Trophoblast cell (in vitro differentiated cells and primary cell): ENCODE results near the gene MS4A18.

Source experiments
- DNase-seq, 2 donors: peaks; one replicate each; pipeline ENCODE4 v3.0.0-alpha.2; 2016
- H2AFZ ChIP-seq: 2 replicates; pipeline ENCODE4 v1.6.1; 2013; ENCODE audit warnings: low read length, moderate library complexity, mild to moderate bottlenecking; ENCODE audit not compliant: insufficient read depth, poor library complexity
- H2AK5ac ChIP-seq: 2 replicates; pipeline ENCODE4 v1.6.1; 2013; ENCODE audit warnings: mild to moderate bottlenecking, low read length
- H2BK120ac ChIP-seq: 2 replicates; pipeline ENCODE4 v1.6.1; 2013; ENCODE audit warnings: low read length, mild to moderate bottlenecking, moderate library complexity; ENCODE audit not compliant: insufficient read depth, poor library complexity
- H2BK12ac ChIP-seq: 2 replicates; pipeline ENCODE4 v1.6.1; 2013; ENCODE audit warnings: mild to moderate bottlenecking, low read length, moderate library complexity
- H2BK5ac ChIP-seq: 2 replicates; pipeline ENCODE4 v1.6.1; 2013; ENCODE audit warnings: low read length, low read depth, moderate library complexity, mild to moderate bottlenecking; ENCODE audit not compliant: poor library complexity
- H3K14ac ChIP-seq: 2 replicates; pipeline ENCODE4 v1.6.1; 2013; ENCODE audit warnings: mild to moderate bottlenecking, low read length
- H3K18ac ChIP-seq: 2 replicates; pipeline ENCODE4 v1.6.1; 2013; ENCODE audit warnings: mild to moderate bottlenecking, low read length
- H3K23ac ChIP-seq: 2 replicates; pipeline ENCODE4 v1.6.1; 2013; ENCODE audit warnings: low read length
- H3K27ac ChIP-seq: 2 replicates; pipeline ENCODE4 v1.5.1; 2013; ENCODE audit warnings: low read depth, mild to moderate bottlenecking, inconsistent platforms, low read length, moderate library complexity
- H3K27me3 ChIP-seq: 2 replicates; pipeline ENCODE4 v1.6.1; 2013; ENCODE audit warnings: inconsistent platforms, mild to moderate bottlenecking, low read length, moderate library complexity; ENCODE audit not compliant: insufficient read depth
- H3K36me3 ChIP-seq, 2 experiments: 1 replicate in 1 of 2; 2 replicates in 1 of 2; pipeline ENCODE4 v1.6.1; 2013; ENCODE audit warnings: low read length in 2 of 2, mild to moderate bottlenecking in 2 of 2, moderate library complexity in 1 of 2; ENCODE audit not compliant: insufficient read depth in 2 of 2, control insufficient read depth in 1 of 2
- H3K4ac ChIP-seq: 2 replicates; pipeline ENCODE4 v1.6.1; 2013; ENCODE audit warnings: low read depth, mild to moderate bottlenecking, low read length, moderate library complexity
- H3K4me1 ChIP-seq, 2 experiments: 1 replicate in 1 of 2; 2 replicates in 1 of 2; pipeline ENCODE4 v1.6.1; 2013; ENCODE audit warnings: low read length in 2 of 2, mild to moderate bottlenecking in 2 of 2, moderate library complexity in 1 of 2; ENCODE audit not compliant: insufficient read depth in 2 of 2, control insufficient read depth in 1 of 2
- H3K4me2 ChIP-seq: 2 replicates; pipeline ENCODE4 v1.6.1; 2013; ENCODE audit warnings: inconsistent platforms, mild to moderate bottlenecking, low read length, moderate library complexity
- H3K4me3 ChIP-seq: 2 replicates; pipeline ENCODE4 v1.5.1; 2013; ENCODE audit warnings: mild to moderate bottlenecking, low read depth, low read length, inconsistent platforms
- H3K79me1 ChIP-seq: one replicate; pipeline ENCODE4 v1.6.1; 2013; ENCODE audit warnings: low read length
- H3K79me2 ChIP-seq: 2 replicates; pipeline ENCODE4 v1.6.1; 2013; ENCODE audit warnings: low read length, mild to moderate bottlenecking; ENCODE audit not compliant: control insufficient read depth, insufficient read depth, poor library complexity
- H3K9ac ChIP-seq: 2 replicates; pipeline ENCODE4 v1.6.1; 2013; ENCODE audit warnings: mild to moderate bottlenecking, low read length
- H3K9me3 ChIP-seq: 2 replicates; pipeline ENCODE4 v1.6.1; 2013; ENCODE audit warnings: low read depth, mild to moderate bottlenecking, control low read depth, inconsistent platforms, low read length; ENCODE audit not compliant: insufficient read depth
- H4K12ac ChIP-seq: 2 replicates; pipeline ENCODE4 v1.6.1; 2013; ENCODE audit warnings: low read depth, mild to moderate bottlenecking, low read length, moderate library complexity
- H4K8ac ChIP-seq: 2 replicates; pipeline ENCODE4 v1.6.1; 2013; ENCODE audit warnings: low read depth, mild to moderate bottlenecking, low read length, moderate library complexity
- H4K91ac ChIP-seq: one replicate; pipeline ENCODE4 v1.6.1; 2013; ENCODE audit warnings: low read depth, mild to moderate bottlenecking, low read length, moderate library complexity
- WGBS: extraction: QIAGEN DNeasy Blood & Tissue Kit; methylation state at CpG from one replicate; pipeline ENCODE4 v1.1.7; 2013; ENCODE audit warnings: missing lambda C conversion rate; ENCODE audit not compliant: insufficient read length, insufficient coverage; ENCODE audit errors: extremely low coverage; 5-methylcytosine and 5-hydroxymethylcytosine counted together

MS4A18 gene

GRCh38 chr11:60771146-60771545 lies 46.6 kb downstream of the MS4A18 start:
- WGBS, result no CpG with 5 or more reads among the region's 4 CpGs
- H2AFZ ChIP-seq, result no peak overlapping the region
- H3K9me3 ChIP-seq, result no peaks in the 10 kb centered on the region
- H3K4me2 ChIP-seq, result no peak overlapping the region
- H4K91ac ChIP-seq, result no peak overlapping the region
- H3K9ac ChIP-seq, result no peak overlapping the region
- no peaks in the 10 kb centered on the region for H3K36me3 ChIP-seq
- no peak overlapping the region for H2BK120ac ChIP-seq
- H3K79me2 ChIP-seq, result no peaks in the 10 kb centered on the region
- peaks cover 5% of the 10 kb centered on the region for H3K79me1 ChIP-seq
- H3K4me3 ChIP-seq, result no peak overlapping the region
- peaks cover 1 to 2% of the 10 kb centered on the region in 2 experiments for H3K4me1 ChIP-seq
- no peak overlapping the region for H4K8ac ChIP-seq
- H2BK12ac ChIP-seq, result no peak overlapping the region
- no peak overlapping the region for H3K23ac ChIP-seq
- no peak for DNase-seq
- H3K4ac ChIP-seq, result no peak overlapping the region
- no peak overlapping the region for H2BK5ac ChIP-seq
- H2AK5ac ChIP-seq, result no peak overlapping the region
- H3K18ac ChIP-seq, result no peak overlapping the region
- no peak overlapping the region for H3K27ac ChIP-seq
- H3K27me3 ChIP-seq, result no peaks in the 10 kb centered on the region
- no peak overlapping the region for H3K14ac ChIP-seq
- no peak overlapping the region for H4K12ac ChIP-seq

GRCh38 chr11:60771879-60772525 lies 47.5 kb downstream of the MS4A18 start:
- Histone ChIP-seq H2BK12ac (no peak overlapping the region), H3K79me2 (no peaks in the 10 kb centered on the region), H4K8ac (no peak overlapping the region), H3K27ac (no peak overlapping the region), H3K9ac (no peak overlapping the region), H3K36me3 (no peaks in the 10 kb centered on the region), H3K4ac (no peak overlapping the region), H3K14ac (no peak overlapping the region), H3K4me2 (no peak overlapping the region), H4K12ac (no peak overlapping the region), H3K23ac (no peak overlapping the region), H2BK120ac (no peak overlapping the region), H4K91ac (no peak overlapping the region), H3K4me1 (peaks cover 4 to 5% of the 10 kb centered on the region in 2 experiments), H3K9me3 (no peaks in the 10 kb centered on the region), H2BK5ac (no peak overlapping the region), H3K79me1 (peaks cover 3% of the 10 kb centered on the region), H2AFZ (no peak overlapping the region), H3K4me3 (no peak overlapping the region), H2AK5ac (no peak overlapping the region), H3K27me3 (no peaks in the 10 kb centered on the region), H3K18ac (no peak overlapping the region)
- DNase-seq, result no peak
- no CpG with 5 or more reads among the region's 16 CpGs for WGBS

GRCh38 chr11:60772666-60773065 lies 48.1 kb downstream of the MS4A18 start:
- no peak overlapping the region for H3K4me3 ChIP-seq
- H4K91ac ChIP-seq, result no peak overlapping the region
- H3K14ac ChIP-seq, result no peak overlapping the region
- no peaks in the 10 kb centered on the region for H3K27me3 ChIP-seq
- no peak overlapping the region for H3K4ac ChIP-seq
- H4K12ac ChIP-seq, result no peak overlapping the region
- no peak for DNase-seq
- H3K18ac ChIP-seq, result no peak overlapping the region
- H2BK120ac ChIP-seq, result no peak overlapping the region
- peaks cover 4 to 6% of the 10 kb centered on the region in 2 experiments for H3K4me1 ChIP-seq
- no peak overlapping the region for H2AFZ ChIP-seq
- H2BK5ac ChIP-seq, result no peak overlapping the region
- no peak overlapping the region for H4K8ac ChIP-seq
- H3K27ac ChIP-seq, result no peak overlapping the region
- no peak overlapping the region for H2BK12ac ChIP-seq
- no peak overlapping the region for H3K23ac ChIP-seq
- no peak overlapping the region for H2AK5ac ChIP-seq
- H3K4me2 ChIP-seq, result no peak overlapping the region
- H3K9me3 ChIP-seq, result no peaks in the 10 kb centered on the region
- H3K79me2 ChIP-seq, result no peaks in the 10 kb centered on the region
- no peaks in the 10 kb centered on the region for H3K36me3 ChIP-seq
- H3K79me1 ChIP-seq, result peaks cover 2% of the 10 kb centered on the region
- H3K9ac ChIP-seq, result no peak overlapping the region
- no CpG with 5 or more reads among the region's 8 CpGs for WGBS

- Histone ChIP-seq H3K36me3 (no peaks in the 10 kb centered on the region), H3K79me1 (peaks cover 2% of the 10 kb centered on the region), H3K9me3 (no peaks in the 10 kb centered on the region), H3K14ac (no peak overlapping the region), H3K4ac (no peak overlapping the region), H3K23ac (no peak overlapping the region), H3K27me3 (no peaks in the 10 kb centered on the region), H2AFZ (no peak overlapping the region), H4K12ac (no peak overlapping the region), H3K4me2 (no peak overlapping the region), H2AK5ac (no peak overlapping the region), H4K8ac (no peak overlapping the region), H3K27ac (no peak overlapping the region), H3K4me1 (peaks cover 4 to 7% of the 10 kb centered on the region in 2 experiments), H3K18ac (no peak overlapping the region), H2BK5ac (no peak overlapping the region), H3K9ac (no peak overlapping the region), H2BK120ac (no peak overlapping the region), H3K4me3 (no peak overlapping the region), H4K91ac (no peak overlapping the region), H3K79me2 (no peaks in the 10 kb centered on the region), H2BK12ac (no peak overlapping the region)
- no peak for DNase-seq
- no CpG with 5 or more reads among the region's 13 CpGs for WGBS
These were observed 50.2 kb downstream of the MS4A18 start for GRCh38 chr11:60774726-60775125.
